GM19328 (cell line): ENCODE data around the gene MZT1.

ENCODE experiments used
- ATAC-seq: cut with Tn5 transposase; IDR thresholded peaks from one replicate; pipeline ENCODE4 v1.9.1; 2021; ENCODE audit warnings: mild to moderate bottlenecking, moderate library complexity; ENCODE audit not compliant: unreplicated experiment

The MZT1 gene

DNA sequence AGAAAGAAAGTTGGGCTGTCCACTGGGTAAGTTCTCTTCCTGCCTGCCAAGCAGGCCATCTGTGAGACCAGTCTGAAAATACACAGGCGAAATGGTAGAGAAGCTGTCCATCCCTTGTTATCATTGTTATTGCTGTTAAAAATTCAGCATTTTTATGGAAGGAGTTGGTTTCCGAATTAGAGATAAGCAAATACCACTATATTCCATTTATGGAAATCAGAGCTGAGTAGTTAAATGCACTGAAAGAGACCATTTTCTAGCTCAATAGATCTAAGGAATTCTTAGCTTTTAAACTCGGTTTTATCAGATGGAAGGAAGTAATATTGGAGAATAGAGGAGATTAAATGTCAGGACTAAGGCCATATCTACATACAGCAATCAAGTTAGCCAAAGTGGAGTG lies 40.7 kb downstream of the MZT1 start:
- ATAC-seq = no peak

DNA sequence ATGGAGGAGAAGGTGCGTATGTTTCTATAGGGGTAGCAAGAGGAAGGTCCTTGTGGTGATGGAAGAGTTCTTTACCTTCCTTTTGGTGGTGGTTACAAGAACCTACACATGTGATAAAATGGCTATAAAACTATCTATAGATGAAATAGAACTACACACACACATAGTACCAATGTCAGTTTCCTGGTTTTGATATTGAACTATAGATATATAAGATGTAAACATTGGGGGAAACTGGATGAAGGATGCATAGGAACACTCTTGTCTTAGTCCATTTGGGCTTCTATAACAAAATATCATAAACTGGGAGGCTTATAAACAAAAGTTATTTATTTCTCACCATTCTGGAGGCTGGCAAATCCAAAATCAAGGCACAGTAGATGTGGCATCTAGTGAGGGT lies 47.1 kb downstream of the MZT1 start:
- no peak for ATAC-seq

DNA sequence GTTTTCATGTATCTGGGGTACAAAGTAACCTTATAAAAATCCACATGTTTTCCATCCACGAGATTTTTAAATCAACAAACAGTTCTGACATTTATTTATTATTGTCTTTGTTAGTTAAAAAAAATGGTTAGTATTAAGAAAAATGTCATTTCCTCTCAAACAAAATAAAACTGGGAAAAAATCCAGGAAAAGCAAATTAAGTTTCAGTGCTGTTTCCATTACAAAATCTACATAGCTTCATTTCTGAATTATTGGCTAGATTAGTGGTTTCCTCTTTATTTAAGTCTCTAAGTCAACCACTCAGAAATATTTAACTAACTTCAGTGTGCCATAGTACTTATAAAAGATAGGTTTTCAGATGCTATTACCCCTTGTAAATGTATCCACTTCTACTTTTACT lies 49.1 kb downstream of the MZT1 start:
- ATAC-seq = no peak

DNA sequence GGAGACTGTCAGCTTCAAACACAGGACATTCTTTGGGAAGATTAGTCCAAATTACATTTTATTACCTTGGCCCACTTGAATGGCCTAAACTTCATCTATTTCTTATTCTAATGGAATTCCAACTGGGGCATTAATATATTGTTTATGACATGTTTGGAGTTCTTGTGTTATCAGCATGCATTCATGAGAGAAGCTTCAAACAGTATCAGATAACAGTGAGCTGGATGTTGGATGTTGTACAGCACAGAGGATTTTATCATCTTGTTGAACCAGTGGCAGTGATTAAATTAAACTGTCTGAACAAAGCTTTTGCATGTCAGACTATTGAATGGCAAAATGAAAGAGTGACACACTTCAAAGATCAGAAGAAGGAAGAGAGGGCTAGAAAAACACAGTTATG lies 50.0 kb downstream of the MZT1 start:
- ATAC-seq = no peak

DNA sequence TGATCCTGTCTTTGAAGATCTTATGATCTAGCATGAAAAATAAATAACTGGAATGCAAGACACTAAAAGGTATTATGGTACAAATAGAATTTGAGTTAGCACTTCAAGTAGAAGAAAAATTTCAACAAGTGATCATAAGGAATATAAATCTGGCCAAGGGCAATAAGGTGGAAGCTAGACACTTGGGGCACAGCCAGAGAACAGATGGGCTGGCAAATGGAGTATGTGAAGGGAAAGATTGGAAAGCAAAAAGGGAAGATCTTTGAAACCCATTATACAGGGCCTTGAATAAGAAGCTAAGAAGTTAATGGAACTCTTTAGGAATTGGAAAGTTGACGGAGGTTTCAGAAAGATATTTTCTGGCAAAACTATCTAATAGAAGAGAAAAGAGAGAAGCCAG lies 61.0 kb downstream of the MZT1 start:
- ATAC-seq = no peak

DNA sequence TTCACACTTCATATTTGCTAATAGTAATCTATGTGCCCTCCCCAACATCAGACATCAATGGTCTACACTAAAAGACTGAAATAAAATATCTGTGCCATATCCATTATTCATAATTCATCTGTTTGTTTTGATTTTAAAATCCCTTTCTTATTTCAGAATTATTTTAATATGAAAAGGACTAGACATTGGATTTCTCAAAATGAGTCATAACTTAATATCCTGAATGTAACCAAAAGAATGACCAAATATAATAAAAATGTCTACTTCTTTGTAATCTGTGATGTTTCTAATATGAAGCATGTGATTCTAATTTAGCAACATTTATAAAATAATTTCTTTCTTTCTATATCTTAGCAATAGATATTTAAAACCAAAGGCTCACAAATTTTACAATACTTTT lies 64.9 kb downstream of the MZT1 start:
- ATAC-seq = no peak
